Neural progenitor cell (in vitro differentiated cells): ENCODE measurements around the gene FHL1. TPM values are rescaled to one million over a fixed set of nuclear protein-coding genes. Genes with fewer than 3 reads are reported as not detected.
"Not testable (repeated sequence)": the region's sequence is repeated elsewhere in the genome, so short reads cannot be mapped to it uniquely, and the experiment has no call there.

Experiments
- DNase-seq: peaks from one replicate; pipeline ENCODE4 v3.0.0-alpha.2; 2016; ENCODE audit warnings: low spot score
- H2AFZ ChIP-seq: fragments of 200-600 bp; sonication (generic); replicated peaks from 2 replicates; pipeline ENCODE4 v1.6.1; 2016; ENCODE audit warnings: antibody characterized with exemption
- H3F3A ChIP-seq: fragments of 200-600 bp; sonication (generic); 2 replicates; pipeline ENCODE4 v1.6.1; 2016; ENCODE audit warnings: antibody characterized with exemption, low read depth
- H3K27ac ChIP-seq: fragments of 200-600 bp; sonication (generic); 2 replicates; pipeline ENCODE4 v1.5.1; 2016; ENCODE audit warnings: mild to moderate bottlenecking
- H3K27me3 ChIP-seq: fragments of 200-600 bp; sonication (generic); 2 replicates; pipeline ENCODE4 v1.6.1; 2016; ENCODE audit warnings: mild to moderate bottlenecking, moderate library complexity
- H3K36me3 ChIP-seq: fragments of 200-600 bp; sonication (generic); 2 replicates; pipeline ENCODE4 v1.5.1; 2016
- H3K4me1 ChIP-seq: fragments of 200-600 bp; sonication (generic); 2 replicates; pipeline ENCODE4 v1.6.1; 2016; ENCODE audit warnings: mixed run types
- H3K4me2 ChIP-seq: fragments of 200-600 bp; sonication (generic); 2 replicates; pipeline ENCODE4 v1.6.1; 2016
- H3K4me3 ChIP-seq: fragments of 200-600 bp; sonication (generic); 2 replicates; pipeline ENCODE4 v1.5.1; 2016
- H3K79me2 ChIP-seq: fragments of 200-600 bp; sonication (generic); 2 replicates; pipeline ENCODE4 v1.6.1; 2016; ENCODE audit warnings: low read depth
- H3K9ac ChIP-seq: fragments of 200-600 bp; sonication (generic); 2 replicates; pipeline ENCODE4 v1.6.1; 2016
- H3K9me3 ChIP-seq: fragments of 200-600 bp; sonication (generic); 2 replicates; pipeline ENCODE4 v1.5.1; 2016; ENCODE audit warnings: low read depth
- H4K20me1 ChIP-seq: fragments of 200-600 bp; sonication (generic); 2 replicates; pipeline ENCODE4 v1.6.1; 2016; ENCODE audit warnings: low read depth
- H3K27ac Mint-ChIP-seq: 3 replicates; pipeline ENCODE4 v1.8.0; 2021; ENCODE audit warnings: mixed read lengths
- H3K27me3 Mint-ChIP-seq: 2 replicates; pipeline ENCODE4 v1.8.0; 2022; ENCODE audit warnings: low read depth, mild to moderate bottlenecking, inconsistent platforms, moderate library complexity, mixed read lengths; ENCODE audit not compliant: insufficient read depth
- H3K36me3 Mint-ChIP-seq: 3 replicates; pipeline ENCODE4 v1.8.0; 2021; ENCODE audit warnings: mixed read lengths
- H3K4me1 Mint-ChIP-seq: 3 replicates; pipeline ENCODE4 v1.8.0; 2021; ENCODE audit warnings: mixed read lengths
- H3K4me3 Mint-ChIP-seq: 3 replicates; pipeline ENCODE4 v1.8.0; 2021; ENCODE audit warnings: mild to moderate bottlenecking, moderate library complexity, mixed read lengths
- H3K9me3 Mint-ChIP-seq: 3 replicates; pipeline ENCODE4 v1.8.0; 2020; ENCODE audit warnings: mixed read lengths
- CTCF ChIP-seq: fragments of 200-600 bp; sonication (generic); IDR thresholded peaks from 2 replicates; pipeline ENCODE4 v1.5.1; 2017; ENCODE audit warnings: antibody characterized with exemption, mild to moderate bottlenecking
- EZH2 ChIP-seq: fragments of 200-600 bp; sonication (generic); IDR thresholded peaks from 2 replicates; pipeline ENCODE4 v1.6.1; 2017; ENCODE audit warnings: antibody characterized with exemption, mild to moderate bottlenecking, moderate library complexity
- EZH2phosphoT487 ChIP-seq: fragments of 200-600 bp; sonication (generic); IDR thresholded peaks from 2 replicates; pipeline ENCODE4 v1.6.1; 2017; ENCODE audit warnings: antibody characterized with exemption
- total RNA-seq: library from RNA; depleted of rRNA; stranded (reverse); fragments of >200 nt; gene quantifications from 2 replicates; pipeline ENCODE4 v1.2.3, GENCODE V29; 2015; ENCODE audit warnings: low replicate concordance

Gene FHL1
- total RNA-seq, 1 donor from 2014 or later: 67.6 TPM

GRCh38 chrX:136166221-136166855 is 19.0 kb downstream of the FHL1 start:
- no peak overlapping the region for H2AFZ ChIP-seq
- peaks cover 64% of the 10 kb centered on the region for H3K4me1 Mint-ChIP-seq
- H3K9me3 ChIP-seq: no peaks in the 10 kb centered on the region
- H3K79me2 ChIP-seq: peaks cover 3% of the 10 kb centered on the region
- H3K36me3 Mint-ChIP-seq: peaks cover 8% of the 10 kb centered on the region
- peaks cover 22% of the 10 kb centered on the region for H4K20me1 ChIP-seq
- peak overlapping the region; percentile 50 for H3K4me2 ChIP-seq
- no peak overlapping the region for H3K9ac ChIP-seq
- peaks cover 8% of the 10 kb centered on the region for H3K9me3 Mint-ChIP-seq
- H3K27me3 ChIP-seq: no peaks in the 10 kb centered on the region
- no peaks in the 10 kb centered on the region for H3K36me3 ChIP-seq
- no peaks in the 10 kb centered on the region for H3F3A ChIP-seq
- H3K27ac ChIP-seq: no peak overlapping the region
- no peak overlapping the region for H3K4me3 Mint-ChIP-seq
- peak overlapping the region; percentile 83 for H3K27ac Mint-ChIP-seq
- H3K27me3 Mint-ChIP-seq: peaks cover 12% of the 10 kb centered on the region
- no peak for TF ChIP-seq EZH2
- TF ChIP-seq CTCF: peak; percentile 12
- H3K4me1 ChIP-seq: peaks cover 13% of the 10 kb centered on the region
- DNase-seq: peak; percentile 22
- H3K4me3 ChIP-seq: no peak overlapping the region

GRCh38 chrX:136167989-136168388 is 20.7 kb downstream of the FHL1 start:
- not testable (repeated sequence) for H3F3A ChIP-seq, H3K27me3 ChIP-seq, H3K27ac ChIP-seq, H3K4me2 ChIP-seq, H3K9me3 ChIP-seq, H3K4me3 Mint-ChIP-seq, H3K4me3 ChIP-seq, H3K79me2 ChIP-seq, H3K27ac Mint-ChIP-seq, H3K36me3 ChIP-seq, H2AFZ ChIP-seq, H3K9ac ChIP-seq, H3K36me3 Mint-ChIP-seq, DNase-seq
- Mint-ChIP-seq H3K4me1 (peaks cover 62% of the 10 kb centered on the region), H3K27me3 (peaks cover 12% of the 10 kb centered on the region), H3K9me3 (peaks cover 11% of the 10 kb centered on the region)
- Histone ChIP-seq H4K20me1 (peaks cover 22% of the 10 kb centered on the region), H3K4me1 (peaks cover 13% of the 10 kb centered on the region)

GRCh38 chrX:136168929-136169735 is 21.8 kb downstream of the FHL1 start:
- Histone ChIP-seq H3K4me2 (no peak overlapping the region), H3K9ac (no peak overlapping the region), H3K27ac (no peak overlapping the region), H3K79me2 (peaks cover 3% of the 10 kb centered on the region), H3F3A (no peaks in the 10 kb centered on the region), H2AFZ (no peak overlapping the region), H3K4me3 (no peak overlapping the region), H3K27me3 (no peaks in the 10 kb centered on the region), H3K36me3 (no peaks in the 10 kb centered on the region), H3K4me1 (peaks cover 13% of the 10 kb centered on the region), H4K20me1 (peaks cover 16% of the 10 kb centered on the region), H3K9me3 (no peaks in the 10 kb centered on the region)
- no peak for TF ChIP-seq EZH2
- no peak for TF ChIP-seq EZH2phosphoT487
- TF ChIP-seq CTCF: no peak
- H3K9me3 Mint-ChIP-seq: peaks cover 7% of the 10 kb centered on the region
- H3K27me3 Mint-ChIP-seq: peaks cover 6% of the 10 kb centered on the region
- peak overlapping the region; percentile 87 for H3K27ac Mint-ChIP-seq
- peak; percentile 84 for DNase-seq
- peak overlapping the region; percentile 30 for H3K4me3 Mint-ChIP-seq
- H3K4me1 Mint-ChIP-seq: peaks cover 58% of the 10 kb centered on the region
- no peaks in the 10 kb centered on the region for H3K36me3 Mint-ChIP-seq
